Caki2 (cell line): ENCODE measurements around the gene KCNK15. TPM values are rescaled to one million over a fixed set of nuclear protein-coding genes. Genes with fewer than 3 reads are reported as not detected.
A peak's percentile ranks its signal among the peaks of the same experiment; 100 is the strongest.
"Not testable (repeated sequence)": the region's sequence is repeated elsewhere in the genome, so short reads cannot be mapped to it uniquely, and the experiment has no call there.

Experiments
- DNase-seq: peaks from one replicate; pipeline ENCODE4 v3.0.0-alpha.2; 2015; ENCODE audit warnings: low read depth
- in situ Hi-C: cut with HindIII; loops from 2 replicates; pipeline ENCODE4 v1.10.0; 2016; ENCODE audit warnings: low sequenced_read_pairs, low pct_unique_long_range_greater_than_20kb, mixed read lengths
- total RNA-seq: library from RNA; depleted of rRNA; stranded (reverse); fragments of >200 nt; shearing (Covaris generic); gene quantifications from 2 replicates; pipeline ENCODE4 v1.2.3, GENCODE V29; 2014; ENCODE audit warnings: low replicate concordance

The KCNK15 gene
- total RNA-seq, 1 experiment from 2014 or later = not detected

GRCh38 chr20:44747166-44748004 lies 1.7 kb downstream of the KCNK15 start:
- DNase-seq = peak; percentile 86
- in situ Hi-C loops = no loop called here

- DNase-seq = no peak
- in situ Hi-C loops = no loop called here
These were observed 2.3 kb downstream of the KCNK15 start for GRCh38 chr20:44748005-44748370.

- in situ Hi-C loops = no loop called here
- DNase-seq = no peak
These were observed 4.6 kb downstream of the KCNK15 start for GRCh38 chr20:44750081-44750805.

GRCh38 chr20:44752099-44752931 lies 6.7 kb downstream of the KCNK15 start:
- in situ Hi-C loops = no loop called here

GRCh38 chr20:44754554-44754953 lies 8.9 kb downstream of the KCNK15 start:
- in situ Hi-C loops = no loop called here
- DNase-seq = no peak

More at GRCh38 chr20:44752099-44752931, 6.7 kb downstream of the KCNK15 start:
- no peak for DNase-seq

GRCh38 chr20:44756011-44756688 lies 10.5 kb downstream of the KCNK15 start:
- no peak for DNase-seq
- in situ Hi-C loops = no loop called here

- no peak for DNase-seq
- in situ Hi-C loops = no loop called here
These were observed 11.3 kb downstream of the KCNK15 start for GRCh38 chr20:44756956-44757355.

- in situ Hi-C loops = no loop called here
- DNase-seq = no peak
These were observed 12.8 kb downstream of the KCNK15 start for GRCh38 chr20:44758247-44759101.

GRCh38 chr20:44759595-44759994 lies 13.9 kb downstream of the KCNK15 start:
- DNase-seq = no peak
- in situ Hi-C loops = no loop called here

GRCh38 chr20:44761423-44761822 lies 15.8 kb downstream of the KCNK15 start:
- in situ Hi-C loops = no loop called here
- no peak for DNase-seq

GRCh38 chr20:44762466-44763140 lies 16.9 kb downstream of the KCNK15 start:
- DNase-seq = no peak
- in situ Hi-C loops = no loop called here

DNA sequence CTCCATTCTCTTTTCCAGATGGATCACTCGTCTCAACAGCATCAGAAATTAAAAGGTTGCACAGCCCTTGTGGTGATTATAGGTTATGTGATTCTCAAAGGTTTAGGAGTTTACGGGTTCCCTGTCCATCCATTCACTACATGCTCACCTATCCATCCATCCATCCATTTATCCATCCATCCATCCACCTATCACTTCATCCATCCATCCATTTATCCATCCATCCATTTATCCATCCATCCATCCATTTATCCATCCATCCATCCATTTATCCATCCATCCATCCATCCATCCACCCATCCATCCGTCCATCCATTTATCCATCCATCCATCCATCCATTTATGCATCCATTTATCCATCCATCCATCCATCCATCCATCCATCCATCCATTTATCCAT lies 18.1 kb downstream of the KCNK15 start:
- DNase-seq, in situ Hi-C loops: not testable (repeated sequence)

- in situ Hi-C loops = no loop called here
- no peak for DNase-seq
These were observed 19.4 kb downstream of the KCNK15 start for GRCh38 chr20:44765091-44765490.

- DNase-seq = peak; percentile 23
- in situ Hi-C loops = no loop called here
These were observed 20.2 kb downstream of the KCNK15 start for GRCh38 chr20:44765701-44766347.

- in situ Hi-C loops = no loop called here
- no peak for DNase-seq
These were observed 22.6 kb downstream of the KCNK15 start for GRCh38 chr20:44768256-44768655.

- DNase-seq = no peak
- in situ Hi-C loops = no loop called here
These were observed 23.3 kb downstream of the KCNK15 start for GRCh38 chr20:44768854-44769480.
